ENCODE measurements around the gene HNRNPU.

HNRNPU gene

GRCh38 chr1:244865028-244865371, 657 bp upstream of the HNRNPU start:
- H3K4me1 ChIP-seq, result peaks cover 8% of the 10 kb centered on the region
- peaks cover 16% of the 10 kb centered on the region for H3K79me2 ChIP-seq
- H3K36me3 ChIP-seq (ENCODE audit: control insufficient read depth, insufficient read depth, low read length), result no peaks in the 10 kb centered on the region
- H3K27ac ChIP-seq, result peak overlapping the region; percentile 99
- peak overlapping the region; percentile 84 for H2AFZ ChIP-seq
- TF ChIP-seq CTCF (IDR thresholded peaks at IDR 0.05), result no peak
- H3K27me3 ChIP-seq (ENCODE audit: control insufficient read depth, insufficient read depth, low read length), result no peaks in the 10 kb centered on the region
- peak overlapping the region; percentile 59 for H3K4me2 ChIP-seq (ENCODE audit: low read length)
- no peaks in the 10 kb centered on the region for H3K9me3 ChIP-seq (ENCODE audit: control insufficient read depth, low read length)
- H3K9ac ChIP-seq, result no peak overlapping the region
- peak overlapping the region; percentile 96 for H3K4me3 ChIP-seq (ENCODE audit: low read depth, low read length)

GRCh38 chr1:244863491-244864252, 671 bp downstream of the HNRNPU start:
- H3K79me2 ChIP-seq, result peaks cover 18% of the 10 kb centered on the region
- TF ChIP-seq CTCF (IDR thresholded peaks at IDR 0.05), result no peak
- no peaks in the 10 kb centered on the region for H3K27me3 ChIP-seq (ENCODE audit: control insufficient read depth, insufficient read depth, low read length)
- H3K4me1 ChIP-seq, result peaks cover 8% of the 10 kb centered on the region
- H3K9ac ChIP-seq, result peak overlapping the region; percentile 98
- H3K27ac ChIP-seq, result peak overlapping the region; percentile 99
- peak overlapping the region; percentile 96 for H3K4me3 ChIP-seq (ENCODE audit: low read depth, low read length)
- H3K36me3 ChIP-seq (ENCODE audit: control insufficient read depth, insufficient read depth, low read length), result no peaks in the 10 kb centered on the region
- peak overlapping the region; percentile 74 for H2AFZ ChIP-seq
- H3K9me3 ChIP-seq (ENCODE audit: control insufficient read depth, low read length), result no peaks in the 10 kb centered on the region
- H3K4me2 ChIP-seq (ENCODE audit: low read length), result peak overlapping the region; percentile 77

- Histone ChIP-seq H3K27me3 (ENCODE audit: control insufficient read depth, insufficient read depth, low read length) (no peaks in the 10 kb centered on the region), H3K79me2 (peaks cover 18% of the 10 kb centered on the region), H3K36me3 (ENCODE audit: control insufficient read depth, insufficient read depth, low read length) (no peaks in the 10 kb centered on the region), H3K27ac (peak overlapping the region; percentile 99), H3K9me3 (ENCODE audit: control insufficient read depth, low read length) (no peaks in the 10 kb centered on the region), H3K9ac (no peak overlapping the region), H3K4me3 (ENCODE audit: low read depth, low read length) (peak overlapping the region; percentile 96), H2AFZ (no peak overlapping the region), H3K4me2 (ENCODE audit: low read length) (peak overlapping the region; percentile 88), H3K4me1 (peaks cover 8% of the 10 kb centered on the region)
- TF ChIP-seq CTCF (IDR thresholded peaks at IDR 0.05), result no peak
These were observed 1.4 kb downstream of the HNRNPU start for GRCh38 chr1:244862699-244863490.

- Histone ChIP-seq H3K79me2 (peaks cover 20% of the 10 kb centered on the region), H3K9ac (no peak overlapping the region), H3K4me2 (ENCODE audit: low read length) (peak overlapping the region; percentile 88), H3K4me3 (ENCODE audit: low read depth, low read length) (peak overlapping the region; percentile 96), H3K9me3 (ENCODE audit: control insufficient read depth, low read length) (no peaks in the 10 kb centered on the region), H3K36me3 (ENCODE audit: control insufficient read depth, insufficient read depth, low read length) (no peaks in the 10 kb centered on the region), H2AFZ (no peak overlapping the region), H3K27ac (peak overlapping the region; percentile 78), H3K27me3 (ENCODE audit: control insufficient read depth, insufficient read depth, low read length) (no peaks in the 10 kb centered on the region), H3K4me1 (peaks cover 8% of the 10 kb centered on the region)
- no peak for TF ChIP-seq CTCF (IDR thresholded peaks at IDR 0.05)
These were observed 2.0 kb downstream of the HNRNPU start for GRCh38 chr1:244862354-244862698.
